Vagina (tissue), 2 donors: ENCODE measurements around the gene RHNO1.

ENCODE experiments used
- POLR2AphosphoS5 ChIP-seq, 2 donors: sonication (generic); formaldehyde crosslinking; IDR thresholded peaks; one replicate each; pipeline ENCODE4 v1.9.0; 2017; ENCODE audit warnings: antibody characterized with exemption in 2 of 2, mild to moderate bottlenecking in 2 of 2, low read depth in 1 of 2; ENCODE audit not compliant: insufficient read depth in 1 of 2
- TF ChIP-seq, protein P1 (sequence below), 3 experiments: fragments of 450-650 bp in 2 of 3; fragments of 200-600 bp in 1 of 3; sonication (generic) in 1 of 3; IDR thresholded peaks; one replicate each; pipeline ENCODE4 v1.5.1; 2017 to 2019; ENCODE audit warnings: antibody characterized with exemption in 3 of 3, mild to moderate bottlenecking in 2 of 3, moderate library complexity in 2 of 3

DNA sequence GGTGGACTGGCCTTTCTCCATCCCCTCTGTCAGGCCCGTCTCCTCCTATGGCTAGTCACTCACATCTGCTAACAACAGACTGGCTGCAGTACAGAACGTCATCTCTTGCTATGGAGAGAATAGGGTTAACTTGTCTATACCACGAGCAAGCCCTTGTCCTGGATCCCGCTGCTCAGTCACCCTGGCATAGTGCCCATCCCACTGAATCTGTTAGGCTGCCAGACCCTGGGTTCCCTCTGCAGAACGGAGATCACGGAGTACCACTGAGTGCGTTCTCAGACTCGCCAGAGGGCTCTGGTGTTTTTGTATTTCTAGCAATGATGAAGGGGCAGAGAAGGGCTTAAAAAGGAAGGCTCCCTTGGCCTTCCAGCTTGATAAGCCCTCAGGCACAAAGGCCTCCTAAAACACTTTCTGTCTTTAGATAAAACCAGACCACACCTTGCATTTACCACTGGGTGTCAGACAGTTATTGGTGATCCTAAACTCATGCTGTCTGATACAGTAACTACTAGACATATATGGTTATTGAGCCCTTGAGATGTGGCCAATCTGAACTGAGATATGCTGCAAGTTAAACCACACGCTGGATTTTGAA, 35.9 kb upstream of the RHNO1 start:
- TF ChIP-seq, protein P1, sequence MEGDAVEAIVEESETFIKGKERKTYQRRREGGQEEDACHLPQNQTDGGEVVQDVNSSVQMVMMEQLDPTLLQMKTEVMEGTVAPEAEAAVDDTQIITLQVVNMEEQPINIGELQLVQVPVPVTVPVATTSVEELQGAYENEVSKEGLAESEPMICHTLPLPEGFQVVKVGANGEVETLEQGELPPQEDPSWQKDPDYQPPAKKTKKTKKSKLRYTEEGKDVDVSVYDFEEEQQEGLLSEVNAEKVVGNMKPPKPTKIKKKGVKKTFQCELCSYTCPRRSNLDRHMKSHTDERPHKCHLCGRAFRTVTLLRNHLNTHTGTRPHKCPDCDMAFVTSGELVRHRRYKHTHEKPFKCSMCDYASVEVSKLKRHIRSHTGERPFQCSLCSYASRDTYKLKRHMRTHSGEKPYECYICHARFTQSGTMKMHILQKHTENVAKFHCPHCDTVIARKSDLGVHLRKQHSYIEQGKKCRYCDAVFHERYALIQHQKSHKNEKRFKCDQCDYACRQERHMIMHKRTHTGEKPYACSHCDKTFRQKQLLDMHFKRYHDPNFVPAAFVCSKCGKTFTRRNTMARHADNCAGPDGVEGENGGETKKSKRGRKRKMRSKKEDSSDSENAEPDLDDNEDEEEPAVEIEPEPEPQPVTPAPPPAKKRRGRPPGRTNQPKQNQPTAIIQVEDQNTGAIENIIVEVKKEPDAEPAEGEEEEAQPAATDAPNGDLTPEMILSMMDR (IDR thresholded peaks at IDR 0.05): no peak
- no peak for TF ChIP-seq POLR2AphosphoS5 (IDR thresholded peaks at IDR 0.05; ENCODE audit: insufficient read depth in 1 of 2, low read depth in 1 of 2)
